ENCODE data around the gene BPNT1. TPM values are rescaled to one million over a fixed set of nuclear protein-coding genes. Genes with fewer than 3 reads are reported as not detected.

Gene BPNT1
- total RNA-seq, 1 experiment from 2014 or later = 13.6 TPM

DNA sequence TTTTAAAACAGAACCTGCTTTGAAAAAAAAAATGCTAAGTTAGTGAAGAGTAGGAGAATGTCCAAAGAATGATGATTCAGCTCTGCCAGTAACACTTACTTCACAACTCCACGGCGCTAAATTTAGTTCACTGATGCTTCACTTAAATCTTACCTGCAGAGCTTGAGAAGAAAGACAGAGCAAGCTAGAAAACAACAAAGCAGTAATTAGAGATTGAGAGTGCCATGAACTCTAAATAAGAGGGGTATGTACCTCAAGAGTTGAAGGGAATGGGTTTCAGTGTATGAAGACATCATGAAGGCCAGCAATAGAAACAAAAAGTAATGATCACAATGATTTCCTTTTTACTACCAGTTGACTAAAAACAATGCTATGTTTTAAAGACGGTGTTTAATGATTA lies 76.1 kb downstream of the BPNT1 start:
- Histone ChIP-seq H3K14ac (ENCODE audit: insufficient read depth, low read length) (no peak overlapping the region), H3K79me2 (ENCODE audit: insufficient read depth, low read length) (no peaks in the 10 kb centered on the region), H4K8ac (replicated peaks; ENCODE audit: insufficient read length, low read depth, low read length) (no peak overlapping the region), H2BK5ac (ENCODE audit: insufficient read length, low read length) (no peak overlapping the region), H2BK20ac (ENCODE audit: low read depth, low read length, poor library complexity, severe bottlenecking) (no peak overlapping the region), H2BK12ac (ENCODE audit: insufficient read length, low read depth, low read length) (no peak overlapping the region), H3K9me3 (ENCODE audit: control insufficient read depth, low read depth, low read length) (no peaks in the 10 kb centered on the region), H3K4me1 (ENCODE audit: insufficient read depth, low read length) (no peaks in the 10 kb centered on the region), H3K79me1 (ENCODE audit: insufficient read depth, low read depth, low read length, poor library complexity, severe bottlenecking) (no peaks in the 10 kb centered on the region), H3K18ac (ENCODE audit: insufficient read length, low read depth, low read length) (no peak overlapping the region), H3K27ac (ENCODE audit: insufficient read length, low read depth, low read length) (no peak overlapping the region), H3K56ac (ENCODE audit: insufficient read length, low read depth, low read length) (no peak overlapping the region), H3K4ac (ENCODE audit: low read depth, low read length) (no peak overlapping the region), H3K23ac (ENCODE audit: insufficient read length, low read depth, low read length) (no peak overlapping the region), H3K9ac (ENCODE audit: extremely low read depth, insufficient read length, low read length) (no peak overlapping the region), H2BK15ac (ENCODE audit: low read depth, low read length) (no peak overlapping the region), H2BK120ac (ENCODE audit: low read depth, low read length, poor library complexity, severe bottlenecking) (no peak overlapping the region), H4K91ac (ENCODE audit: insufficient read length, low read depth, low read length) (no peak overlapping the region), H4K20me1 (ENCODE audit: control insufficient read depth, insufficient read depth, insufficient read length) (no peaks in the 10 kb centered on the region), H3K27me3 (ENCODE audit: insufficient read depth, low read length) (no peaks in the 10 kb centered on the region), H2AK5ac (ENCODE audit: insufficient read length, low read length) (no peak overlapping the region), H3K4me2 (ENCODE audit: insufficient read depth, insufficient read length, low read length) (no peak overlapping the region), H4K5ac (ENCODE audit: insufficient read length, low read depth, low read length) (no peak overlapping the region), H3T11ph (ENCODE audit: low read length) (no peak overlapping the region), H2AFZ (ENCODE audit: low read length) (no peak overlapping the region), H3K23me2 (ENCODE audit: insufficient read length, low read depth, low read length, poor library complexity, severe bottlenecking) (no peaks in the 10 kb centered on the region)
- no peak for DNase-seq
- H3K36me3 Mint-ChIP-seq (ENCODE audit: insufficient read depth in 1 of 3, low read depth in 3 of 3) = peaks cover 12 to 67% (median 41%) of the 10 kb centered on the region in 3 experiments; a peak in 6 of 7 replicates
- no peaks in the 10 kb centered on the region for H3K27me3 Mint-ChIP-seq (ENCODE audit: low read depth)
- no peak overlapping the region for H3K4me3 Mint-ChIP-seq
- peak overlapping the region in 2 of 3 experiments; percentile 19 to 53; a peak in 3 of 7 replicates for H3K27ac Mint-ChIP-seq
- TF ChIP-seq, protein P1, sequence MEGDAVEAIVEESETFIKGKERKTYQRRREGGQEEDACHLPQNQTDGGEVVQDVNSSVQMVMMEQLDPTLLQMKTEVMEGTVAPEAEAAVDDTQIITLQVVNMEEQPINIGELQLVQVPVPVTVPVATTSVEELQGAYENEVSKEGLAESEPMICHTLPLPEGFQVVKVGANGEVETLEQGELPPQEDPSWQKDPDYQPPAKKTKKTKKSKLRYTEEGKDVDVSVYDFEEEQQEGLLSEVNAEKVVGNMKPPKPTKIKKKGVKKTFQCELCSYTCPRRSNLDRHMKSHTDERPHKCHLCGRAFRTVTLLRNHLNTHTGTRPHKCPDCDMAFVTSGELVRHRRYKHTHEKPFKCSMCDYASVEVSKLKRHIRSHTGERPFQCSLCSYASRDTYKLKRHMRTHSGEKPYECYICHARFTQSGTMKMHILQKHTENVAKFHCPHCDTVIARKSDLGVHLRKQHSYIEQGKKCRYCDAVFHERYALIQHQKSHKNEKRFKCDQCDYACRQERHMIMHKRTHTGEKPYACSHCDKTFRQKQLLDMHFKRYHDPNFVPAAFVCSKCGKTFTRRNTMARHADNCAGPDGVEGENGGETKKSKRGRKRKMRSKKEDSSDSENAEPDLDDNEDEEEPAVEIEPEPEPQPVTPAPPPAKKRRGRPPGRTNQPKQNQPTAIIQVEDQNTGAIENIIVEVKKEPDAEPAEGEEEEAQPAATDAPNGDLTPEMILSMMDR (conservative IDR thresholded peaks at IDR 0.05) = no peak
- H3K4me1 Mint-ChIP-seq = no peaks in the 10 kb centered on the region
- WGBS (ENCODE audit: extremely low coverage, insufficient read length, low lambda C conversion rate) = no CpG with 5 or more reads among the region's 3 CpGs
- H3K9me3 Mint-ChIP-seq = no peaks in the 10 kb centered on the region

Data from H9 (cell line).